Ectodermal cell (in vitro differentiated cells): ENCODE measurements around the gene GPR87.

Source experiments
- H3K27ac ChIP-seq: 2 replicates; pipeline ENCODE4 v1.7.0; 2013; ENCODE audit warnings: mild to moderate bottlenecking, low read depth, low read length; ENCODE audit not compliant: insufficient read depth, poor library complexity, severe bottlenecking
- H3K27me3 ChIP-seq: 2 replicates; pipeline ENCODE4 v1.7.0; 2013; ENCODE audit warnings: mild to moderate bottlenecking, low read length; ENCODE audit not compliant: insufficient read depth, control insufficient read depth, poor library complexity, severe bottlenecking
- H3K36me3 ChIP-seq: one replicate; pipeline ENCODE4 v1.7.0; 2013; ENCODE audit warnings: low read length; ENCODE audit not compliant: control insufficient read depth, insufficient read depth
- H3K4me1 ChIP-seq: one replicate; pipeline ENCODE4 v1.7.0; 2013; ENCODE audit warnings: low read length; ENCODE audit not compliant: control insufficient read depth, insufficient read depth
- H3K4me3 ChIP-seq: 2 replicates; pipeline ENCODE4 v1.7.0; 2013; ENCODE audit warnings: low read depth, low read length, control low read depth; ENCODE audit not compliant: insufficient read depth
- H3K9me3 ChIP-seq: 2 replicates; pipeline ENCODE4 v1.7.0; 2013; ENCODE audit warnings: mild to moderate bottlenecking, low read length, moderate library complexity; ENCODE audit not compliant: control insufficient read depth
- WGBS, 2 experiments: methylation state at CpG; one replicate each; pipeline ENCODE4 v1.1.7; 2013; ENCODE audit warnings: missing lambda C conversion rate in 2 of 2; 5-methylcytosine and 5-hydroxymethylcytosine counted together

Gene GPR87

DNA sequence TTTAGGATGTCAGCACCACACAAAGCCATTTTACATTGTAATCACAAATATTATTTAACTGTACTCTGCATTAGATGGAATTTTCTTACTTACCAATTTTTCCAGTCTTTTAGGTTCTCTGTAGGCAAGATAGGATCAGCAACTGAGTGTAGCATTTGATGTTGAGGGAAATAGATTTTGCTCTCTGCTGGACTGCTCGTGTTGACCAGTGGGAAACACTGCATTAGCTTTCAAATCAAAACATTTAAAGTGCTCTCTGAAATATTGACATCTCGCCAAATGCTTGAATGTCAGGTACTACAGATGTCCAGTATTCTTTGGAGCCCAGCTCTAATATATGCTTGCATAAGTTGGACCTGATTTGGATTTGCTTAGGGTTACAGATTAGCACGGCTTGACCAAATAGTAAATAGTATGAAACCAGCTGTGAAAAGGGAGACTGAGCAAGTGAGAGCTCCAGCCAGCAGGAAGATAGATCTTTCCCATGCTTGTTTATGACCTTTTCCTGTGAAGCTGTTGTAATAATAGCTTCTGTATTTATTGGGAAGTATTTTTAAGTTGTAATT is 67.8 kb downstream of the GPR87 start:
- Histone ChIP-seq H3K9me3 (no peaks in the 10 kb centered on the region), H3K4me1 (no peaks in the 10 kb centered on the region), H3K27me3 (no peaks in the 10 kb centered on the region), H3K36me3 (no peaks in the 10 kb centered on the region), H3K4me3 (no peak overlapping the region), H3K27ac (no peak overlapping the region)
- WGBS, 2 experiments = 88 to 92% methylated on average over 3 of the region's 3 CpGs
